GM23338 (cell line): ENCODE data around the gene PPDPF. TPM values are rescaled to one million over a fixed set of nuclear protein-coding genes. Genes with fewer than 3 reads are reported as not detected.
"Not testable (repeated sequence)": the region's sequence is repeated elsewhere in the genome, so short reads cannot be mapped to it uniquely, and the experiment has no call there.

ENCODE experiments used
- ATAC-seq: fragments of 200-7000 bp; cut with Tn5 transposase; 3 replicates; pipeline ENCODE4 v1.9.1; 2020
- DNase-seq: peaks from one replicate; pipeline ENCODE4 v3.0.0-alpha.2; 2015; ENCODE audit warnings: low spot score
- H2AFZ ChIP-seq: fragments of 200-600 bp; sonication (generic); 2 replicates; pipeline ENCODE4 v1.8.0; 2016; ENCODE audit warnings: antibody characterized with exemption, mild to moderate bottlenecking, moderate library complexity
- H3F3A ChIP-seq: fragments of 200-600 bp; sonication (generic); replicated peaks from 2 replicates; pipeline ENCODE4 v1.8.0; 2017; ENCODE audit warnings: antibody characterized with exemption, mixed run types, low read depth
- H3K27ac ChIP-seq: fragments of 200-600 bp; sonication (generic); 2 replicates; pipeline ENCODE4 v1.6.1; 2016; ENCODE audit warnings: low read depth
- H3K27me3 ChIP-seq: fragments of 200-600 bp; sonication (generic); 2 replicates; pipeline ENCODE4 v1.8.0; 2016; ENCODE audit warnings: mild to moderate bottlenecking, mixed run types, moderate library complexity; ENCODE audit not compliant: insufficient read depth
- H3K36me3 ChIP-seq: fragments of 200-600 bp; sonication (generic); 2 replicates; pipeline ENCODE4 v1.8.0; 2016; ENCODE audit warnings: mild to moderate bottlenecking; ENCODE audit not compliant: insufficient read depth
- H3K4me1 ChIP-seq: fragments of 200-600 bp; sonication (generic); 2 replicates; pipeline ENCODE4 v1.8.0; 2016; ENCODE audit warnings: mild to moderate bottlenecking, moderate library complexity; ENCODE audit not compliant: insufficient read depth
- H3K4me2 ChIP-seq: fragments of 200-600 bp; sonication (generic); 2 replicates; pipeline ENCODE4 v1.7.1; 2017; ENCODE audit warnings: mixed run types
- H3K4me3 ChIP-seq: fragments of 200-600 bp; sonication (generic); 2 replicates; pipeline ENCODE4 v1.6.1; 2016; ENCODE audit warnings: mixed run types
- H3K79me2 ChIP-seq: fragments of 200-600 bp; sonication (generic); replicated peaks from 2 replicates; pipeline ENCODE4 v1.8.0; 2017; ENCODE audit warnings: mild to moderate bottlenecking; ENCODE audit not compliant: insufficient read depth
- H3K9me2 ChIP-seq: fragments of 200-600 bp; sonication (generic); 2 replicates; pipeline ENCODE4 v1.8.0; 2017; ENCODE audit not compliant: insufficient read depth
- H4K20me1 ChIP-seq: fragments of 200-600 bp; sonication (generic); replicated peaks from 2 replicates; pipeline ENCODE4 v1.8.0; 2017; ENCODE audit warnings: mild to moderate bottlenecking; ENCODE audit not compliant: insufficient read depth
- H3K27ac Mint-ChIP-seq: 2 replicates; pipeline ENCODE4 v1.8.0; 2020; ENCODE audit warnings: inconsistent platforms, mild to moderate bottlenecking, moderate library complexity, mixed read lengths
- H3K27me3 Mint-ChIP-seq: 3 replicates; pipeline ENCODE4 v1.8.0; 2022; ENCODE audit warnings: low read depth, mild to moderate bottlenecking, moderate library complexity, mixed read lengths, inconsistent platforms; ENCODE audit not compliant: insufficient read depth, poor library complexity
- H3K36me3 Mint-ChIP-seq: 3 replicates; pipeline ENCODE4 v1.8.0; 2021; ENCODE audit warnings: low read depth, mild to moderate bottlenecking, inconsistent platforms, moderate library complexity, mixed read lengths
- H3K4me1 Mint-ChIP-seq: 3 replicates; pipeline ENCODE4 v1.8.0; 2020; ENCODE audit warnings: mild to moderate bottlenecking, inconsistent platforms, mixed read lengths
- H3K4me3 Mint-ChIP-seq: 3 replicates; pipeline ENCODE4 v1.8.0; 2021; ENCODE audit warnings: moderate library complexity, mild to moderate bottlenecking, inconsistent platforms, mixed read lengths
- H3K9me3 Mint-ChIP-seq: 3 replicates; pipeline ENCODE4 v1.8.0; 2020; ENCODE audit warnings: moderate library complexity, mild to moderate bottlenecking, inconsistent platforms, mixed read lengths
- CREB1 ChIP-seq: fragments of 250-450 bp; sonication (Bioruptor Pico); IDR thresholded peaks from 2 replicates; pipeline ENCODE4 v1.5.0; 2020; ENCODE audit warnings: low read depth, mild to moderate bottlenecking, moderate library complexity
- EZH2 ChIP-seq: fragments of 200-600 bp; sonication (generic); IDR thresholded peaks from one replicate; pipeline ENCODE4 v1.8.0; 2017; ENCODE audit warnings: antibody characterized with exemption, mild to moderate bottlenecking, low read depth; ENCODE audit not compliant: unreplicated experiment
- EZH2phosphoT487 ChIP-seq: fragments of 200-600 bp; sonication (generic); IDR thresholded peaks from one replicate; pipeline ENCODE4 v1.8.1; 2018; ENCODE audit warnings: antibody characterized with exemption; ENCODE audit not compliant: unreplicated experiment
- JUNB ChIP-seq: IDR thresholded peaks from one replicate; pipeline ENCODE4 v1.6.1; 2016; ENCODE audit warnings: antibody characterized with exemption; ENCODE audit not compliant: unreplicated experiment
- NANOG ChIP-seq: IDR thresholded peaks from 2 replicates; pipeline ENCODE4 v1.6.1; 2016; ENCODE audit warnings: antibody characterized with exemption, borderline replicate concordance
- POLR2AphosphoS5 ChIP-seq: IDR thresholded peaks from 2 replicates; pipeline ENCODE4 v1.6.1; 2016; ENCODE audit warnings: antibody characterized with exemption, low read depth
- STAT1 ChIP-seq: IDR thresholded peaks from one replicate; pipeline ENCODE4 v1.6.1; 2016; ENCODE audit warnings: antibody characterized with exemption; ENCODE audit not compliant: unreplicated experiment
- ZNF331 ChIP-seq: fragments of 250-450 bp; sonication (Bioruptor Pico); IDR thresholded peaks from 2 replicates; pipeline ENCODE4 v1.5.0; 2020; ENCODE audit warnings: low read depth, mild to moderate bottlenecking, moderate library complexity
- polyA plus RNA-seq: library from polyadenylated mRNA; unstranded; fragments of >200 nt; fragmentation: Nextera tagmentation; extraction: Ambion mirVana; gene quantifications from 2 replicates; pipeline ENCODE4 v1.2.1, GENCODE V29; 2016
- total RNA-seq: library from RNA; depleted of rRNA; stranded (reverse); fragments of >200 nt; shearing (Covaris generic); gene quantifications from 2 replicates; pipeline ENCODE4 v1.2.3, GENCODE V29; 2014
- TF ChIP-seq, protein P1 (sequence below): IDR thresholded peaks from 2 replicates; pipeline ENCODE4 v1.6.1; 2016; ENCODE audit warnings: antibody characterized with exemption
- TF ChIP-seq, protein P2 (sequence below), 2 experiments: fragments of 200-600 bp in 1 of 2; sonication (generic) in 1 of 2; conservative IDR thresholded peaks; 2 replicates each; pipeline versions ENCODE4 v1.5.1 to v1.6.1; 2016 to 2017; ENCODE audit warnings: antibody characterized with exemption in 2 of 2, low read depth in 2 of 2, mild to moderate bottlenecking in 2 of 2, moderate library complexity in 1 of 2
- TF ChIP-seq, protein P3 (sequence below): IDR thresholded peaks from one replicate; pipeline ENCODE4 v1.6.1; 2018; ENCODE audit warnings: antibody characterized with exemption; ENCODE audit not compliant: unreplicated experiment

The PPDPF gene
- total and polyA plus RNA-seq, 2 experiments from 2014 or later = 83.9 to 141 TPM

DNA sequence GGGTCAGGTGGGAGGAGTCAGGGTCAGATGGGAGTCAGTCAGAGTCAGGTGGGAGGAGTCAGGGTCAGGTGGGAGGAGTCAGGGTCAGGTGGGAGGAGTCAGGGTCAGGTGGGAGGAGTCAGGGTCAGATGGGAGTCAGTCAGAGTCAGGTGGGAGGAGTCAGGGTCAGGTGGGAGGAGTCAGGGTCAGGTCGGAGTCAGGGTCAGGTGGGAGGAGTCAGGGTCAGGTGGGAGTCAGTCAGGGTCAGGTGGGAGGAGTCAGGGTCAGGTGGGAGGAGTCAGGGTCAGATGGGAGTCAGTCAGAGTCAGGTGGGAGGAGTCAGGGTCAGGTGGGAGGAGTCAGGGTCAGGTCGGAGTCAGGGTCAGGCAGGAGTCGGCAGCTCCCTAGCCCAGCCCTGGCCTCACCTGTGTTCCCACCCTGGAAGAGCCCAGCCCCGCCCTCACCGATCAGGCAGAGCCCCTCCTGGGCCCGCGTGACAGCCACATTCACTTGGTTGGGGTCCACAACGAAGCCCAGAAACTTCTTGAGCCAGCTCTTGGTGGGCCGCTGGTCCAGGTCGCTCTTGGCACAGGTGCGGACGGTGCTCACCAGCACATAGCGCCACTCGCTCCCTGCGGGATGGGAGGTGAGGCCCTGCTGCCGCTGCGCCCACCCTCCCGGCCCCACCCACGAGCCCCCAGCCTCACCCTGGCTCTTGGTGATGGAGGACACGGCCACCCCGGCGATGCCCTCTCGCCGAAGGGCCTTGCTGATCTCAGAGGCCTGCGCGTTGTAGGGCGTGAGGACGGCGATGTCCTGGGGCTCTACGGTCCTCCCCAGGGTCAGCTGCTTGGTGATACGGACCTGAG lies 39.1 kb downstream of the PPDPF start:
- H4K20me1 ChIP-seq, H3K9me2 ChIP-seq, H3K4me3 Mint-ChIP-seq, H3F3A ChIP-seq, H3K27me3 ChIP-seq, H3K79me2 ChIP-seq, H3K27ac Mint-ChIP-seq, H3K4me1 Mint-ChIP-seq, H2AFZ ChIP-seq, H3K4me3 ChIP-seq, DNase-seq, H3K9me3 Mint-ChIP-seq, H3K36me3 Mint-ChIP-seq, H3K27me3 Mint-ChIP-seq, H3K4me2 ChIP-seq, H3K27ac ChIP-seq, H3K4me1 ChIP-seq, H3K36me3 ChIP-seq: not testable (repeated sequence)
- ATAC-seq = peak; percentile 17

DNA sequence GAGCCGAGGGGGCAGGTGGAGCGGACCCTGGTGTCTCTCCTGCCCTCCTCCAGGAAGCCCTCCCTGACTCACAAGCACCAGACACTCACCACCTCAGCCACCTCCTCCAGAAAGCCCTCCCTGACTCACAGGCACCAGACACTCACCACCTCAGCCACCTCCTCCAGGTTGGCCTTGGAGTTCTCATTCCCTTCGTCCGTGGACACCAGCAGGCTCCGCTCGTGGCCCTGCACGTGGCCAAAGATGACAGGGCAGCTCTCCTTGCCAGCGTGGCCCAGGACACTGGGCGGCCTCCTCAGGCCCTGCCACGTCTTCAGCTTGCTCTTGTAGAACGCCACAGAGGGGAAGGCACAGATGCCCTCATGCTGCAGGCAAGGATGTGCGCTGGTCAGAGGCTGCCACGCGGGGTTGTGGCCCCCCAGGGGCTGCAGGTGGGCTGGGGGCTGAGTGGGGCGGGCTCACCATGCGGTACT lies 39.8 kb downstream of the PPDPF start:
- Histone ChIP-seq H3K36me3 (no peaks in the 10 kb centered on the region), H3K27ac (no peak overlapping the region), H3K4me1 (no peaks in the 10 kb centered on the region), H3K4me3 (no peak overlapping the region), H4K20me1 (no peaks in the 10 kb centered on the region), H2AFZ (no peak overlapping the region), H3K9me2 (no peaks in the 10 kb centered on the region), H3K27me3 (no peaks in the 10 kb centered on the region), H3F3A (0 out of 2 replicates have a peak, but pooled peaks cover 2% of the 10 kb centered on the region), H3K4me2 (no peak overlapping the region), H3K79me2 (no peaks in the 10 kb centered on the region)
- peaks cover 4% of the 10 kb centered on the region; the same call in 2 of the 3 replicates for H3K9me3 Mint-ChIP-seq
- ATAC-seq (no peak), DNase-seq (no peak)
- no peak overlapping the region for H3K27ac Mint-ChIP-seq
- H3K36me3 Mint-ChIP-seq = peaks cover 3% of the 10 kb centered on the region; the same call in 1 of the 3 replicates
- H3K4me1 Mint-ChIP-seq = peaks cover 4% of the 10 kb centered on the region; the same call in 2 of the 3 replicates
- no peaks in the 10 kb centered on the region for H3K27me3 Mint-ChIP-seq
- no peak overlapping the region; the same call in 2 of the 3 replicates for H3K4me3 Mint-ChIP-seq
- TF ChIP-seq ZNF331 (CRISPR knock-in tag) = no peak
- no peak for TF ChIP-seq POLR2AphosphoS5
- TF ChIP-seq EZH2 = no peak
- no peak for TF ChIP-seq EZH2phosphoT487
- TF ChIP-seq, protein P1, sequence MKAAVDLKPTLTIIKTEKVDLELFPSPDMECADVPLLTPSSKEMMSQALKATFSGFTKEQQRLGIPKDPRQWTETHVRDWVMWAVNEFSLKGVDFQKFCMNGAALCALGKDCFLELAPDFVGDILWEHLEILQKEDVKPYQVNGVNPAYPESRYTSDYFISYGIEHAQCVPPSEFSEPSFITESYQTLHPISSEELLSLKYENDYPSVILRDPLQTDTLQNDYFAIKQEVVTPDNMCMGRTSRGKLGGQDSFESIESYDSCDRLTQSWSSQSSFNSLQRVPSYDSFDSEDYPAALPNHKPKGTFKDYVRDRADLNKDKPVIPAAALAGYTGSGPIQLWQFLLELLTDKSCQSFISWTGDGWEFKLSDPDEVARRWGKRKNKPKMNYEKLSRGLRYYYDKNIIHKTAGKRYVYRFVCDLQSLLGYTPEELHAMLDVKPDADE = no peak
- TF ChIP-seq, protein P2, sequence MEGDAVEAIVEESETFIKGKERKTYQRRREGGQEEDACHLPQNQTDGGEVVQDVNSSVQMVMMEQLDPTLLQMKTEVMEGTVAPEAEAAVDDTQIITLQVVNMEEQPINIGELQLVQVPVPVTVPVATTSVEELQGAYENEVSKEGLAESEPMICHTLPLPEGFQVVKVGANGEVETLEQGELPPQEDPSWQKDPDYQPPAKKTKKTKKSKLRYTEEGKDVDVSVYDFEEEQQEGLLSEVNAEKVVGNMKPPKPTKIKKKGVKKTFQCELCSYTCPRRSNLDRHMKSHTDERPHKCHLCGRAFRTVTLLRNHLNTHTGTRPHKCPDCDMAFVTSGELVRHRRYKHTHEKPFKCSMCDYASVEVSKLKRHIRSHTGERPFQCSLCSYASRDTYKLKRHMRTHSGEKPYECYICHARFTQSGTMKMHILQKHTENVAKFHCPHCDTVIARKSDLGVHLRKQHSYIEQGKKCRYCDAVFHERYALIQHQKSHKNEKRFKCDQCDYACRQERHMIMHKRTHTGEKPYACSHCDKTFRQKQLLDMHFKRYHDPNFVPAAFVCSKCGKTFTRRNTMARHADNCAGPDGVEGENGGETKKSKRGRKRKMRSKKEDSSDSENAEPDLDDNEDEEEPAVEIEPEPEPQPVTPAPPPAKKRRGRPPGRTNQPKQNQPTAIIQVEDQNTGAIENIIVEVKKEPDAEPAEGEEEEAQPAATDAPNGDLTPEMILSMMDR (conservative IDR thresholded peaks at IDR 0.05; ENCODE audit: low read depth in 2 of 2) = no peak
- no peak for TF ChIP-seq CREB1 (CRISPR knock-in tag)
- TF ChIP-seq NANOG = no peak
- TF ChIP-seq STAT1 = no peak
- no peak for TF ChIP-seq JUNB
- TF ChIP-seq, protein P3, sequence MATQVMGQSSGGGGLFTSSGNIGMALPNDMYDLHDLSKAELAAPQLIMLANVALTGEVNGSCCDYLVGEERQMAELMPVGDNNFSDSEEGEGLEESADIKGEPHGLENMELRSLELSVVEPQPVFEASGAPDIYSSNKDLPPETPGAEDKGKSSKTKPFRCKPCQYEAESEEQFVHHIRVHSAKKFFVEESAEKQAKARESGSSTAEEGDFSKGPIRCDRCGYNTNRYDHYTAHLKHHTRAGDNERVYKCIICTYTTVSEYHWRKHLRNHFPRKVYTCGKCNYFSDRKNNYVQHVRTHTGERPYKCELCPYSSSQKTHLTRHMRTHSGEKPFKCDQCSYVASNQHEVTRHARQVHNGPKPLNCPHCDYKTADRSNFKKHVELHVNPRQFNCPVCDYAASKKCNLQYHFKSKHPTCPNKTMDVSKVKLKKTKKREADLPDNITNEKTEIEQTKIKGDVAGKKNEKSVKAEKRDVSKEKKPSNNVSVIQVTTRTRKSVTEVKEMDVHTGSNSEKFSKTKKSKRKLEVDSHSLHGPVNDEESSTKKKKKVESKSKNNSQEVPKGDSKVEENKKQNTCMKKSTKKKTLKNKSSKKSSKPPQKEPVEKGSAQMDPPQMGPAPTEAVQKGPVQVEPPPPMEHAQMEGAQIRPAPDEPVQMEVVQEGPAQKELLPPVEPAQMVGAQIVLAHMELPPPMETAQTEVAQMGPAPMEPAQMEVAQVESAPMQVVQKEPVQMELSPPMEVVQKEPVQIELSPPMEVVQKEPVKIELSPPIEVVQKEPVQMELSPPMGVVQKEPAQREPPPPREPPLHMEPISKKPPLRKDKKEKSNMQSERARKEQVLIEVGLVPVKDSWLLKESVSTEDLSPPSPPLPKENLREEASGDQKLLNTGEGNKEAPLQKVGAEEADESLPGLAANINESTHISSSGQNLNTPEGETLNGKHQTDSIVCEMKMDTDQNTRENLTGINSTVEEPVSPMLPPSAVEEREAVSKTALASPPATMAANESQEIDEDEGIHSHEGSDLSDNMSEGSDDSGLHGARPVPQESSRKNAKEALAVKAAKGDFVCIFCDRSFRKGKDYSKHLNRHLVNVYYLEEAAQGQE = no peak
